ENCODE measurements around the gene SECTM1.
"Not testable (repeated sequence)": the region's sequence is repeated elsewhere in the genome, so short reads cannot be mapped to it uniquely, and the experiment has no call there.

Gene SECTM1

GRCh38 chr17:82333279-82334171, at the start of gene SECTM1:
Gene SECTM1, minus strand, starts transcription at chr17:82333766. Its CDS starts 6,526 bp downstream, at chr17:82327240.
- peak; percentile 28 for DNase-seq

DNA sequence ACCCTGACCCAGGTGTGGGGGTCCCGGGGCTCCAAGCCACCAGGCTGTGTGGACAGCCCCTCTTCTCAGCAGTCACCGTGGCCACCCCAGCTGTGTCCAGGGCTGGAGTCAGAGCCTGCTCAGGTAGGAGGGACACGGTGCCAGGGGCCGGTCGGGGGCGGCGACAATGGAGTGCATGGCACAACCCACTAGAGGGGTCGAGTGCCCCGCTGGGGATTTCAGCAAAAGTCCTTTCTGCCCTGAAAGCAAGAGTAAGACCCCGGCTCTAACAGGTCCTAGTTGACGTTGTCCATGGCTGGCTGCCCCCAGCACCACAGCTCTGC, 49.3 kb upstream of the SECTM1 start:
- DNase-seq, result no peak

- not testable (repeated sequence) for DNase-seq
These were observed 48.8 kb upstream of the SECTM1 start for GRCh38 chr17:82382220-82382932.

- DNase-seq, result not testable (repeated sequence)
These were observed 48.1 kb upstream of the SECTM1 start for GRCh38 chr17:82381703-82382009.

DNA sequence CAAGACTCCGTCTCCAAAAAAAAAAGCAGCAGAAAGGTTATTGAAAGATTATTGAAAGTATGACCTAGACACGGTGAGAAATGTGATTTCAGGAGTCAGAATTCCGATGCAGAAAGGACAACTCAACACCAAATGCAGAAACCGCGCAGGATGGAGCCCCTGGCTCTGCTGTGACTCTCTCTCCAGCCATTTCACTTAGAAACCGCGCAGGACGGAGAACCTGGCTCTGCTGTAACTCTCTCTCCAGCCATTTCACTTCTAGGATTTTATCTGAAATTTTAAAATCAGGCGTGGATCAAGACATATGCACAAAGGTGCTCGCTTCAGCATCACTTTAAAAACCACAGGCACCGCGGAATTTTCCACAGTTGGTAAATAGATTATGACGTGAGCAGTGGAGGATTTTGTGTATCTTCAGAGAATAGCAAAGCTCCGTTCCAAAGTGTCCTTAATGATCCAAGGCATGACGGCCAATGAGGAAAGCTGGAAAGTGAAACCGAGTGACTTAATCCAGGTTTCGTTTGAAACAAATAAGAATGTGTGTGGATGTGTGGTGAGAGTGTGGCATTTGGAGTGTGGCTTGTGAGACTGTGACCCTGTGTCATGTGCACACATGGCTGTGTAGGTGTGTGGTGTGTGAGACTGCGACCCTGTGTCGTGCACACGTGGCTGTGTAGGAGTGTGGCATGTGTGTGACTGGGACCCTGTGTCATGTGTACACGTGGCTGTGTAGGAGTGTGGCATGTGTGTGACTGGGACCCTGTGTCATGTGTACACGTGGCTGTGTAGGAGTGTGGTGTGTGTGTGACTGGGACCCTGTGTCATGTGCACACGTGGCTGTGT, 47.5 kb upstream of the SECTM1 start:
- no peak for DNase-seq

DNA sequence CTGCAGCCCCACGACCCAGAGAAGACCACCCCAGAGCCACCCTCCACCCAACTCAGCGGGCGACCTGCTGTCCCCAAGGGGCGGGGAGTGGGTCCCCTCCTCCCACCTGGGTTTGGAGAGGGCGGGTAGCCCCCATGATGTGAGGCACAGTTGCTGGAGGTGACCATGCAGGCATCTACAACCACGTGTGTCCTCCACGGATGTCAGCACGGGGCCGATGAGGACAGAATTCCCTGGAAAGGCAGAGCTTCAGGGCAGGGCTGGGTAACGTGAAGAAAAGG, 45.1 kb upstream of the SECTM1 start:
- DNase-seq, result no peak

DNA sequence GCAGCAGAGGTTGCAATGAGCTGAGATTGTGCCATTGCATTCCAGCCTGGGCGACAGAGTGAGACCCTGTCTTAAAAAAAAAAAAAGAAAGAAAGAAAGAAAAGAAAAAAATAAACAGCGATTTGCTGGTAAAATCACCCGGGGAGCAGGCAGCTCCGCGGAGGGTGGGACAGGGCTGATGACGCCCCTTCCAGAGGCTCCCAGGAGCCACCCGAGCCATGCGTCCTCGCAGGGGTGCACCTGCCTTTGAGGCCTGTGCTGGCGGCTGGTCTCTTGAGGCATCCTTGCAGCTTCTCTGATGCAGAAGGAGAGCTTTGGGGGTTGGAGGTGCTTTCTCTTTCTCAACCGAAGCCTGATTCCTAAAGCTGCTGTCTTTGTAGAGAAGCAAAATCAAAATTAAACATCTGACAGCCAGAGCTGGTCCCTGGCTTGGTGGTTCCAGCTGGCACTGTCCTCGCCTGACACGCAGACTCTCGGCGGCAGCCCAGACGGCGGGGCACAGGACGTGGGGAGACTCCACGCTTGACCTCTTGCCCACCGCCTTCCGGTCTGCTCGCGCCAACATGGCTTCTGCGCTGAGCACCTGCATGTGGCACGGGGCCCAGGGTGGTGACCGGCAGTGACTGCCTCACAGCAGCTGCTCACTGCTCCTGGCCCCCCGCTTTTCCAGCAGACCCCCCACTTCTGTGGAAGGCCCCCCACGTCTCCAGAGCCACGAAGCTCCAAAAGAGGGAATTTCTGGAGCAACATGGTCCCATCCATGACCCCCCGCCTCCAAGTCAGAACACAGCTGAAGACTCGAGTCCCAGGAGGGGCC, 44.6 kb upstream of the SECTM1 start:
- DNase-seq, result no peak

GRCh38 chr17:82377294-82377693, 43.7 kb upstream of the SECTM1 start:
- not testable (repeated sequence) for DNase-seq

GRCh38 chr17:82376042-82376730, 42.6 kb upstream of the SECTM1 start:
- no peak for DNase-seq

GRCh38 chr17:82375359-82376041, 41.9 kb upstream of the SECTM1 start:
- DNase-seq, result no peak

DNA sequence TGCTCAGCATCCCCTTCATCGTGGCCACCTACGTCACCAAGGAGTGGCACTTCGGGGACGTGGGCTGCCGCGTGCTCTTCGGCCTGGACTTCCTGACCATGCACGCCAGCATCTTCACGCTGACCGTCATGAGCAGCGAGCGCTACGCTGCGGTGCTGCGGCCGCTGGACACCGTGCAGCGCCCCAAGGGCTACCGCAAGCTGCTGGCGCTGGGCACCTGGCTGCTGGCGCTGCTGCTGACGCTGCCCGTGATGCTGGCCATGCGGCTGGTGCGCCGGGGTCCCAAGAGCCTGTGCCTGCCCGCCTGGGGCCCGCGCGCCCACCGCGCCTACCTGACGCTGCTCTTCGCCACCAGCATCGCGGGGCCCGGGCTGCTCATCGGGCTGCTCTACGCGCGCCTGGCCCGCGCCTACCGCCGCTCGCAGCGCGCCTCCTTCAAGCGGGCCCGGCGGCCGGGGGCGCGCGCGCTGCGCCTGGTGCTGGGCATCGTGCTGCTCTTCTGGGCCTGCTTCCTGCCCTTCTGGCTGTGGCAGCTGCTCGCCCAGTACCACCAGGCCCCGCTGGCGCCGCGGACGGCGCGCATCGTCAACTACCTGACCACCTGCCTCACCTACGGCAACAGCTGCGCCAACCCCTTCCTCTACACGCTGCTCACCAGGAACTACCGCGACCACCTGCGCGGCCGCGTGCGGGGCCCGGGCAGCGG, 41.2 kb upstream of the SECTM1 start:
- DNase-seq, result no peak

GRCh38 chr17:82373731-82374625, 40.4 kb upstream of the SECTM1 start:
- DNase-seq, result no peak

DNA sequence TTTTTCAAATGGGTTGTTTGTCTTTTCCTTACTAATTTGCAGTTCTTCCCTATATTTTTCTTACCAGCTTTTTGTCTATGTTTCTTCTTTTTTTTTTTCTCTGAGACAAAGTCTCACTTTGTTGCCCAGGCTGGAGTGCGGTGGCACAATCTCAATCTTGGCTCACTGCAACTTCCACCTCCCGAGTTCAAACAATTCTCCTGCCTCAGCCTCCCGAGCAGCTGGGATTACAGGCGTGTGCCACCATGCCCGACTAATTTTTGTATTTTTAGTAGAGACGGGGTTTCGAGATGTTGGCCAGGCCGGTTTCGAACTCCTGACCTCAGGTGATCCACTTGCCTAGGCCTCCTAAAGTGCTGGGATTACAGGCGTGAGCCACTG, 39.5 kb upstream of the SECTM1 start:
- DNase-seq, result not testable (repeated sequence)

DNA sequence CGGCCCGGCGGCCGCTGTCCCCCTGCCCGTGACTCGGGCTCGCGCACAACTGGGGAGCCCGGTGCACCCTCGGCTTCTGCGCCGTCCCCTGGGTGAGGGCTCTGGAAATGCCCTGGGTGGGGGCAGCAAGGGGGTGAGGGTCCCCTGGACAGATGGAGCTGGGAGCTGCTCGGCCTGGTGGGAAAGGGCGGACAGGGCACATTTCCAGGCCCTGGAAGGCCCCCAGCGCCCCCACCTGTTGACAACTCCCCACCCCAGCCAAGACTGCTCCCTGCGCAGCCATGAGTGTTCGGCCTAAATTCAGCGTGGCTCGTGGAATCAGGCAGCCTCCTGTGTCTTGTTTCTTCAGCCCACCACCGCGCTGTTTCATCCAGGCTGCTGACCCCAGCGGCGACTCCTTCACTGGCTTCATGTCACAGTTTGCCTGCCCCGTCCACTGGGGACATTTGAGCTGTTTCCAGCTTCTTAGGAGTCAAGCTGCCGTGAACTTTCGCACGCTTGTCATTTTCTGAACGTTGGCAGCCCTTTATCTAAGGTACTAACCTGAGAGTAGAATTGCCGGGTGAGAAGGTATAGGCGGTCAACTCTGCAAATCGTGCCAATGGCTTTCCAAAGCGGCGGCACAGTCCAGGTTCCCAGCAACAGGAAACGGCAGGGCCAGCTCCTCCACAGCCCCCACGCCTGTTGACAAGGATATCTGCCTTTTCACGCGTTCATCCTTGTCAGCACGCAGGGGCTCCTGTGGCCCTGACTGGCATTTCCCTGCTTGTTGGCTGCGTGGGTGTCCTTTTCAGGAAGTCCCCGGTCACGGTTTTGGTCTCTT, 38.9 kb upstream of the SECTM1 start:
- DNase-seq, result no peak

DNA sequence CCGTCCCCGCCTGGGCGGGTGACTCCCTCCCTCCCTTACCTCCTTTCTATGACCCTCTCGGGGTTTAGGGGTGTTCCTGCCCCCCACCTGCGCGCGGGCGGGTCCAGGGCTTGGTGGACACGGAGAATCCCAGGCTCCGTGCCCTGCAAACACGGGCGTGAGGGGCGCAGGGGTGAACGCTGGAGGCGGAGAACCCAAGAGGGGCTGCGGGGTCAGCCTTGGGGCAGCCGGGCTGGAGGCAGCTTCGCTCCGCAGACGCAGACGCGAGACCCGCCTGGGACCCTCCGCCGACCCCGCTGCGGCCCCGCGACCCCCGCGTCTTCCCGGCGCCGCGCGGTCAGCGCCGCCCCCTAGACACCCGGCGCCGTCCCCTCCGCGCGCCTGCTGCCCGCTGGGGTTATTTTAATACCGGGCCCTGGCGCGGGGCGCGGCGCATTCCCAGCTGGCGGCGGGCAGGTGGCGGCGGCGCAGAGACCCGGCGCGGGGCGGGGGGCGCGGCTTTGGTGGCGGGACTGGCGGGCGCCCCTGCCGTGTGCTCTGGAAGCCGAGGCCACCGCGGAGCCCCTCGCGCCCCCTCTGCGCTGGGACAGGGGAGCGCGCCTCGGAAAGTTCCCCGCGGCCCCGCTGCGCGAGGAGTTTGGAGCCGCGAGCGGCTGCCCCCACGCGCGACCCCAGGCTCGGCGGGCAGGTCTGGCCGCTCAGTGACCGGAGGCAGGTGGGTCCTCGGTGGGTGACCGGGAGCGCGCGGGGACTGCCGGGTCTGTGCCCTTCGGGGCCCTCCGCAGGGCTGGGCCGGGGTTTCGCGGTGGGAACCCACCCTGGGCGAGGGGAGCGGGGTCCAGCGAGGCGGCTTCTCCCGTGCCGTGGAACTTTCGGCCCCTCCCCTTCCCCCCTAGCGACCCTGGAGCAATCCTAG, 38.0 kb upstream of the SECTM1 start, which contains the start of gene UTS2R:
TSS of gene UTS2R (plus strand) at position 433 of the 916 bp plus-strand sequence. CDS start 2,560 bp downstream, outside the sequence.
- DNase-seq, result no peak

- no peak for DNase-seq
These were observed 37.1 kb upstream of the SECTM1 start for GRCh38 chr17:82370471-82371332.

DNA sequence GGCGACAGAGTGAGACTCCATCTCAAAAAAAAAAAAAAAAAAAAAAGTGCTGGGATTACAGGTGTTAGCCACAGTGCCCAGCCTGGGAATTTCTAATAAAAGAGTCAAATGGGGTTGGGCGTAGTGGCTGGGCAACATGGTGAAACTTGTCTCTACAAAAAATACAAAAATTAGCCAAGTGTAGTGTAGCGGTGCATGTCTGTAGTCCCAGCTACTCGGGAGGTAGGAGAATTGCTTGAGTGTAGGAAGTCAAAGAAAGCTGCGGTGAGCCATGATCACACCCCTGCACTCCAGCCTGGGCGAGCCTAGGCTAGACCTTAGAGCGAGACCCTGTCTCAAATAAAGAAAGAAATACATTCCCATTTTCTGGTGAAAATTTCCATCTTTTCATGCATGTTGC, 35.6 kb upstream of the SECTM1 start:
- no peak for DNase-seq
